ENCODE results near the gene DNAH7.
"Not testable (repeated sequence)": the region's sequence is repeated elsewhere in the genome, so short reads cannot be mapped to it uniquely, and the experiment has no call there.

DNAH7 gene

DNA sequence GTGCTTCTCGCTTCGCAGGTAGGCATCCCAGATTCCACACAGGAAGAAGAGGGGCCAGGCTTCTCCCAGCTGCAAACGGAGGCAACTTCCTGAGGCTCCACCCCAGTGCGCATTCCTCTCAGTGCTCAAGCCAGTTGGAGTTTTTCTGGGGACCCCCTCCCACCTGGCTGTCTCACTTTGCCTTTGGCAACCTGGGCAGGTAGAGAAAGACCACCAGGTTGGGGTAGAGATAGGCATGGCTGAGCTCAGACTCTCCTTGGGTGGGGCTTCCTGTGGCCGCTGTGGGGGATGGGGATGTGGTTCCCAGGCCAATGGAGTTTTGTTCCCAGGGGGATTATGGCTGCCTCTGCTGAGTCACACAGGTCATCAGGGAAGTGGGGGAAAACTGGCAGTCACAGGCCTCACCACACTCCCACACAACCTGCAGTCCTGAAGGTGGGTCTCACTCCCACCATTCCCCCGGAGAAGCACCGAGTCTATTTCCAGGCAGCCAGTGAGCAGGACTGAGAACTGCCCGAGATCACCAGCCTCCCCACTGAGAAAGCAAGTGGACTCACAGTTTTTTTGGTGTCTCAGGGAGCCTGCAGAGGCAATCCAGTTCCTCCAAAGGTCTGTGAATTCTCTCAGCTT is 373.5 kb downstream of the DNAH7 start:
- TF ChIP-seq Cebpa-rat (IDR thresholded peaks at IDR 0.05): no peak
- no peaks in the 10 kb centered on the region for H3K27me3 ChIP-seq
- H3K4me2 ChIP-seq: no peak overlapping the region
- H4K20me1 ChIP-seq: no peaks in the 10 kb centered on the region; the same call in 1 of the 2 replicates
- H3K4me1 ChIP-seq: no peaks in the 10 kb centered on the region
- H3K36me3 ChIP-seq: peaks cover 42% of the 10 kb centered on the region
- H3K9ac ChIP-seq: no peak overlapping the region
- peaks cover 57% of the 10 kb centered on the region for H3K9me3 ChIP-seq
- H3K27ac ChIP-seq: no peak overlapping the region
- H3K4me3 ChIP-seq: no peak overlapping the region

DNA sequence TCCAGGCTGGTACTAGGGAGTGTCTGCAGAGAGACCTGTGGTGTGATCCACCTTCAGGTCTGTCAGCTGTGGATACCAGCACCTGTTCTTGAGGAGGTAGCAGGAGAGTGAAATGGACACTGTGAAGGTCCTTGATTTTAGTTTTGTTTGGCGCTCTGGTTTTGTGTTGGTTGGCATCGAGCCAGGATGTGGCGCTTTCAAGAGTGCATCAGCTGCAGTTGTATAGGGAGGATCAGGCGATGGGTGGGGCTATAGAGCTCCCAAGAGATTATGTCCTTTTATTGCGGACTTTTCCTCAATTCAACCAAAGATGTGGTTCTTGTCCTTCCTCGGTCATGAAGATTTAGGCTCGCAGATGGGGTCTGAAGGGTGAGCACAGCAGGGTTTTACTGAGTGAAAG is 374.1 kb downstream of the DNAH7 start:
- H3K4me3 ChIP-seq: no peak overlapping the region
- peaks cover 47% of the 10 kb centered on the region for H3K36me3 ChIP-seq
- peaks cover 57% of the 10 kb centered on the region for H3K9me3 ChIP-seq
- H4K20me1 ChIP-seq: no peaks in the 10 kb centered on the region; the same call in 1 of the 2 replicates
- no peak overlapping the region for H3K4me2 ChIP-seq
- H3K27me3 ChIP-seq: no peaks in the 10 kb centered on the region
- no peak overlapping the region for H3K27ac ChIP-seq
- no peak for TF ChIP-seq Cebpa-rat (IDR thresholded peaks at IDR 0.05)
- no peak overlapping the region for H3K9ac ChIP-seq
- H3K4me1 ChIP-seq: no peaks in the 10 kb centered on the region

DNA sequence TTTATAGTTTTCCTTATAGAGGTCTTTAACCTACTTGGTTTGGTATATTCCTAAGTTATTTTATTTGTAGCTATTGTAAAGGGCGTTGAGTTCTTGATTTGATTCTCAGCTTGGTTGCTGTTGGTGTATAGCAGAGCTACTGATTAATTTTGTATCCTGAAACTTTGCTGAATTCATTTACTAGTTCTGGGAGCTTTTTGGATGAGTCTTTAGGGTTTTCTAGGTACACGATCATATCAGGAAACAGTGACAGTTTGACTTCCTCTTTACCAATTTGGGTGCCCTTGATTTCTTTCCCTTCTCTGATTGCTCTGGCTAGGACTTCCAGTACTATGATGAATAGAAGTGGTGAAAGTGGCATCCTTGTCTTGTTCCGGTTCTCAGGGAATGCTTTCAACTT is 376.1 kb downstream of the DNAH7 start:
- H3K9ac ChIP-seq, H3K4me2 ChIP-seq, H4K20me1 ChIP-seq, H3K4me3 ChIP-seq, H3K27me3 ChIP-seq, H3K27ac ChIP-seq, H3K4me1 ChIP-seq: not testable (repeated sequence)
- Histone ChIP-seq H3K36me3 (peaks cover 53% of the 10 kb centered on the region), H3K9me3 (peaks cover 58% of the 10 kb centered on the region)

All from BLaER1 (cell line).